NCI-H69 (cell line): ENCODE results near the gene PIEZO2.

Experiments used
- DNase-seq: peaks from one replicate; lab custom pipeline; 2025; lab: John Stamatoyannopoulos, UW

The PIEZO2 gene

DNA sequence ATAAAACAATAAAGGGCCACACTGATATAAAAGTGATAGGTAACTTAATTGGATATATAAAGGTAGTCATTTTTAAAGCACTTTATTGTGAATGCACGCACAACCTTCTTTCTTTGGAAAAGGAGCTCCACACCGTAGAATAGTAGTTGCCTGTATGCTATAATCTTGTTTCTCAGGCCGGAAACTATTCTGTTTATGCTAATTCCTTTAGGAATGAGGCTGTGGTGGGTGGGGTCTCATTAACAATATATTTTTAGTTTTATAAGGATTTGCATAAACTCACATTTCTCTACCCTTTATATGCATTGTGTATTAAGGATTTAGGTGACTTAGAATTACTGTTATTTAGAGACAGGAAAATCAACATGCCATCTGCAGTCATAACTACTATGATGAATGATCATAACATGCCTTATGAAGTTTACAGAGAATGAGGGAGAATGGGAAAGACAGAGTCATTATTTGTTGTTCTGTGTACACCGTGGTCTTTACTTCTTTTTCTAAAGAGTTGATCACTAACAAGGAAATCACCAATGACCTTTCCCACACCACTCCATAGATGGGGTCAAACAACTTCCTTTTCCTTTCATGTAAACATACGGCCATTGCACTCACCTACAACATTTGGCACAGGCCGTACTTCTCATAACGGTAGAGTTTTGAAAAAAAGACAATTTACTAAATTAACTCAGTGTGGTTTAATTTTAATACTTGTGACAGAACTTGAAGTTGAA, 84.5 kb downstream of the PIEZO2 start:
- DNase-seq = no peak

DNA sequence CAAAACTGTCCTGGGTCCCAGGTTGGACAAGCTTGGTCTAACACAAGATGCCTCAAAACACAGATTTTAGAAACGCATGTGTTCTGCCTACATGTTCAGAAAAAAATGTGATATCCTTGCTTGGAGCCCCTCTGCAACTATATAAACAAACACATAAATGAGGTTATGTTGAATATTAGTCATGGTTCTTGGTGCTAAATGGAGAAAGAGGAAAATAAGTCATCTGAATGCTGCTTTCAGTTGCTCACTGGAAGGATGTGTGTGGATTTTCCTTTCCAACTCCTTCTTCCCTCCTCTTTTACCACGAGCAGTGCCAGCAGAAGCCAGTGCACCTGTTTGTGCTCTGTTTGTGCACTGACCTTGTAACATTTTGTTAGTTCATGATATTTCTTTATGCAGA, 85.3 kb downstream of the PIEZO2 start:
- DNase-seq = no peak

DNA sequence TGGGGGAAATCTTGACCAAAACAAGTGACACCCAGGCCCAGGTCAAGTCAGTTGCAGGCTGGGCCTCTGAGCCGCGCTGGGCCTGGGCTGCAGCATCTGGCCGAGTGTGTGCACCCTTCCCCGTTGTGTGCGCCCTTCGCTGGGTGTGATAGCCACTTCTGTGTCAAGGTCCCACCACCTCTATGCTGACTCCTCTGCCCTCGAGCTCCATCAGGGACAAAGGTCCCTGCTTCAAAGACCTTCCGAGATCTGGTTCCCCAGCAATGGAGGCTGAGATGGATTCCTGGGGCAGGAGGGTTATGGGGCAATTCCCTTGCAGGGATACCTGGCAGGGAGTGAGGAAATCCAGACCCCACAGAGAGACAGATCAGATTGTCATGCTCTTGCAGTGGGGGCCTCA, 93.6 kb downstream of the PIEZO2 start:
- no peak for DNase-seq

DNA sequence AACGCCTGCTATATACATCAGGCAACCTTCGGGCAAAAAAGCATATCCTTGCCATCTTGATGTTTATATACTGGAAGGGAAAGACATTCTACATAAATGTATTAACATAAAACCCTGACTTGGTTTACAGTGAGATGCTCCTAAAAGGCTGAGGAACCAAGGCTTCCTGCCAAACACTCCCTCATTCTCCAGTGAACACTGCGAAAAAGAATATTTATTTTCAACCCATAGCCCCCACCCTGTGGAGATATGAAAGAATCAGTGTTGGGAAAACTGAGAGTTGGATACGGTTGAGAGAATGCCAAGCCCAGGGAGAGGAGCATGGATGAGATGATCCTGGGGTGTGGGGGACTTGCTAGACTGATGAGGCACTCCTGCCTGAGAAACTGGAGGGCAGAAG, 94.9 kb downstream of the PIEZO2 start:
- no peak for DNase-seq

DNA sequence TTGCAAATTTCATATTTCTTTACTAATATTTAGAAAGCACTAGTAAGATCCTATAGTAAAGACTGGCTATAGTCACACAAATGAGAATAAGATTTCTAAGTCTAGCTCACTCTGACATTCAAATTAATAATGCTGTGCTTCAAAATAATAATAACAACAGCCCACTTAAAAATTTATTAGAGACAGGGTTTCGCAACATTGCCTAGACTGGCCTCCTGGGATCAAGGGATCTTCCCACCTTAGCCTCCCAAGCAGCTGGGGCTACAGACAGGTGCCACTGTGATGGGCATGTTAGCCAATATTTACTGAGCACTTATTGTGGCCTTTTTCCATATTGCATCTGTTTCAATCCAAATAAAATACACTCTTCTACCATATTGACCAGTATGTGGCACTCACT, 96.1 kb downstream of the PIEZO2 start:
- DNase-seq = no peak

DNA sequence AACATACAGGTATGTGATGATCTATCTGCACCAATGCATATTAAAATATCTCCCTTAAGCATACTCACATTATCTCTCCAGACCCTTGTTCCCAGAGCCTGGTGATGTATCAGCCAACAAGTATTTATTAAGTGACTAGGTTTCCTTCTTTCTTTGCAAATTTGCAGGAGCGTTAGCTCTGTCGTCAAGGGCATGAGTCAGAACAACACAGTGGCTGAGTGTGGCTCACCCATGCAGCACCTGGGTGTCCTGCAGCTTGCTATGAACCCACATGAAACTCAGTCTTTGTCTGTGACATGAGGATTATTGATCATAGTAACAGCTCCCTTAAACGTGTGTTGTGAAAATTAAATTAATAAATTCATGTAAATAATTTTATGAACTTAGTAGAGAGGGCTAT, 96.6 kb downstream of the PIEZO2 start:
- no peak for DNase-seq

DNA sequence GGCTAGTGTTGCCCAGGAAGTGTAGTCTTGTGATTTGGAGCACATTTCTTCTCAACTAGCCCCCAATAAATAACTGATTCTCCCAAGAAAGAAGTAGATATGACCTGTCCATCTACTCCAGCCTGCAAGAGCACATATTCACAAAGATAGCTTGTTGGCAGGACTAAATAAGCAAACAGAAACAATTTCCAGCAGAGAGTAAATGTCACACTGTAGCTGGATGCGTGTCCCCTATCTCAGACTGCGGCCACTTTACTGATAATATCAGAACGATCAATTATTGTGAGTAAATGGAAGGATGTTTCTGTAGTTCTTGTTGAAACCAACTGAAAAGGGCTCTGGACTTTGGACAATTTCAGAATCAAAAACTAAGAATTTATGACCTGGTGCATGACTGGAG, 97.9 kb downstream of the PIEZO2 start:
- no peak for DNase-seq

DNA sequence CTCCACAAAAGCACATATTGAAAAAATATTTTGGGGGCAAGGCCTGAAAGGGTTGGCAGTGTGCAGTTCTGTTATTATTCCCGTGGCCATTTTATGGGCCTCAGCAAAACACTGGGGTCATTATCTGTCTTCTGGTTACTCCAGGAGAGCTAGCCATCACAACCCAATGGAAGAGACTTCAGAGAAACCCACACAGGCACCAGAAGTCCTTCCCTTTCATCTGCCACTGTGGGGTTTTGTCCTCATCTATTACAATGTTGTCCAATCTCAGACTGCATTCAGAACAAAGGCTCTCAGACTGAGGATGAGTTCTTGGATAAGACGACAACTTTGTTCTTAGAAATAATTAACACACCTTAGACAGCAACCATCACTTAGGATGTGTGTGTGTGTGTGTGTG, 98.4 kb downstream of the PIEZO2 start:
- DNase-seq = no peak

DNA sequence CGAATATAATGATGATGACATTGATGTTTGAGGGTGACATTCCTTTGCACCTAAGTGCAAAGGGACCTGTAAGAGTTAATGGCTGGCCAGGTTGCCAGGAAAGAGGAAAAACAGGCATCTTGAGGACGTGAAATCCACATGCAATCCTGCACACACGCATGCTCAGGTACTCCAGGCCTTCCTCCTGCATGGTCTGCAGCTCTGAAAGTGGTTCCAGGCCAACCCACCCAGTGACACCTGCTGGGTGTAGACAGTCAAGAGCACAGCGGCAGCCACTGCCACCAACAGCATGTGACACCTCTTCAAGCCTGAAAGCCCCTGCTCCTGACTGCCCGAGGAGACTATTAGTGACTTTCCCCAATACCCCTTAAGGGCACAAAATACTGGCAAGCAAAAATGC, 101.6 kb downstream of the PIEZO2 start:
- DNase-seq = no peak

DNA sequence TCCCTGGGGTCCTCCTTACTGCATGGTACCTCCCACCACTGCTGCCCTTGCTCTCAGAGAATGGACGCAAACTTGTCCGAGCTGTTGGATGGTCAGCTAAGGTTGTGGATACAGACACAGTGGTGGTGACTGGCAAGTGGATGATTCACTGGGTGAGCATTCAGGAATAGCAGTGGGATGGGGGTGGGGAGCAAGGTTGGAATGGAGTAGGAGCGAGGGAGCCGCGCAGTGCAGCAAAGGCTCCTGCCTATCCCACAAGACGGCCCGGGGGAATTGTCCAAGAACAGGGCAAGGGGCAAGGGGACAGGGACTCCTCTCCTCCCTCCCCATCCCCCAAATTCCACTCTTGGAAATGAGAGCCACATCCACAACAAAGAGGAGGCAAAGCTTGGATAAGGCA, 102.2 kb downstream of the PIEZO2 start:
- no peak for DNase-seq

DNA sequence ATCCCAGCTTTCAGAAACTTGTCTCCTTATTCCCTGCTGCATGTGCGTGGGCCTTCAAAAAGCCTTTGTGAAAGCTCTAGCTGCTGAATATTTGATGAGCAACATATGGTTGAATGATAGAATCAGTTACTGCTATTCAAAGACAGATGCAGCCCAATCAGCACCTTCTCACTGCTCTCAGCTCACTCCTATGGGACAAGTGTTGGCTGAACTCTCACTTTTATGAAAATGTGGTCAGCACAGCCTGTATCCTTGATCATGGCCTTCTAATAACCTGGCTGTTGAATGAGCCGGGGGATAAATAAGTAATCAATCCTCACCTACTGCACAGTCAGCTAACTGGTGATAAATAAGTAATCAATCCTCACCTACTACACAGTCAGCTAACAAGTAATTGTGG, 103.2 kb downstream of the PIEZO2 start:
- DNase-seq = no peak

DNA sequence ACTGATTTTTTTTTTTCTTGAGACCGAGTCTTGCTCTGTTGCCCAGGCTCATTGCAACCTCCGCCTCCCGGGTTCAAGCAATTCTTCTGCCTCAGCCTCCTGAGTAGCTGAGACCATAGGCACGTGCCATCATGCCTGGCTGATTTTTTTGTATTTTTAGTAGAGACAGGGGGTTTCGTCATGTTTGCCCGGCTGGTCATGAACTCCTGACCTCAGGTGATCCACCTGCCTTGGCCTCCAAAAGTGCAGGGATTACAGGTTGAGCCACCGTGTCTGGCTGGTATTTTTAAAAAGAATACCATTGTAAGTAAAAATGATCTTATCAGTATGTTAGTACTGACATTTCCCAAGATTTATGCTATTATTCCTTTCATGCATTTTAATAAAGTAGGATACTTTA, 105.7 kb downstream of the PIEZO2 start:
- no peak for DNase-seq

DNA sequence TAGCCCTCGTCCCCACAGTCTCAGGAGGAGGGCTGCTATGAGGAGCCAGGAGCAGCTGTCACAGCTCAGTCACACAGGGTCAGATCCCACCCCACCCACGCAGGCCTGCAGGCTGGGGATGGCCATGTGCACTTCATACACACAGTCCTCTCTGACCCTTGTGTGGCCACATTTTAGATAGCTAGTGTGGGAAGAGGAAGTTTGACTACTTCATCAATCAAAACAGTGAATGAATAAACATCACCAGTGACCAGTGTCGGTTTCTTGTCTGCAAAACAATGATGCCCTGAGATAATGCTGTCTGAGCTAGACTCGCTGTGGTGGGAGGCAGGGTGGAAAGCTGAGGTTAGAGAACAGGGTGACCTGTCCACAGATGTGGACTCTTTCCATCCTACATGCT, 107.1 kb downstream of the PIEZO2 start:
- DNase-seq = no peak

DNA sequence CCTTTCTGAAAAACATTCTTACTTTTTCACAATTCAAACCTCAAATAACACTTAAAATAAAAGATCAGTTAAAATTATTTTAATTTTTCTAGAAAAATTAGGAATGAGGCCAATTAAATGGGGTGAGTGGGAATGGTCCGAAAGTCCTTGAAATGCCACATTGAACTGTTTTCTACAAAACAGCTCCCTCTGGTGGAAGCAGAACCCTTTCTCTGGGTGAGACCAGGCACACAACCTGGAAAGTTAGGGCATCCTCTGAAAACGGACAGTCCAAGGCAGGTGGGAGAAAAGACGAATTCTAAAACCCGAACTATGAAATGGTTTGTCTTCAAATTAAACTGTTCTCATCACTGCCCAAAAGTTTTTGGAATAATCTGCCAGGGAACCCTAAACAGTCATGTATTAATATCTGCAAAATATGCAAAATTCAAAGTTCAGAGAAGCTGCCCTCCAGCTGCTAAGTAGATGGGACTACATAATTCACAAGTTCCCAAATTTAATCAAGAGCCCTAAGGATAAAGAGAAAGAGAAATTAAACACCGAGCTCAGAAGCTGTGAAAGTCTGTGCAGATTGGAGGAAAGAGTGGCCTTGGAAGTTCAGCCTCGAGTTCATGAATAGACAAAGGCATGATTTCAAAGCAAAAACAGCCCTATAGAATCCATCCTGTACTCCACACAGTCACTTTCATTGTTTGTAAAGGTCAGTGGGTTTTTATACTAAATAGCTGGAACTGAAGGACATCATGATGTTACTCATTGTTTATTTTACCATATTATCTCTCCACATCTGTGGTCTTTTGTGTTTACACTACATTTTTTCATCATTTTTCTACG, 108.3 kb downstream of the PIEZO2 start:
- peak; percentile 65 for DNase-seq

DNA sequence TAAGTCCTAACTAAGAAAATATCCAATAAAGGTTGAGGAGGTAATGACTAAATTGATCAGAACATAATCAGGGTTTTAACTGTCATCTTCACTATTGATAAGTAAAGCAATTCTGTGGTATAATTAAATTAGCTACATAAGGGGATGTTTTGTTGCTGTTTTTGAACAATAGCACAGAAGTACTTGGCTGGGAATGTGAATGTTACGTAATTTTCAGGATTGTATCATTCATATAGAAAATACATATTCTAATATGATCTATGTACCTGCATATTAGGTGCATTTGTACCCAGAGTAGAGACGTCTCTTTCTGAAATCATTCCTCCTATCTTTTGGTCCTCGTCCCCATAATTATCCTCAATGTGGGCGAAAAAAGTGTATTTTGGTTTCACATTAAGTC, 109.0 kb downstream of the PIEZO2 start:
- DNase-seq = no peak

DNA sequence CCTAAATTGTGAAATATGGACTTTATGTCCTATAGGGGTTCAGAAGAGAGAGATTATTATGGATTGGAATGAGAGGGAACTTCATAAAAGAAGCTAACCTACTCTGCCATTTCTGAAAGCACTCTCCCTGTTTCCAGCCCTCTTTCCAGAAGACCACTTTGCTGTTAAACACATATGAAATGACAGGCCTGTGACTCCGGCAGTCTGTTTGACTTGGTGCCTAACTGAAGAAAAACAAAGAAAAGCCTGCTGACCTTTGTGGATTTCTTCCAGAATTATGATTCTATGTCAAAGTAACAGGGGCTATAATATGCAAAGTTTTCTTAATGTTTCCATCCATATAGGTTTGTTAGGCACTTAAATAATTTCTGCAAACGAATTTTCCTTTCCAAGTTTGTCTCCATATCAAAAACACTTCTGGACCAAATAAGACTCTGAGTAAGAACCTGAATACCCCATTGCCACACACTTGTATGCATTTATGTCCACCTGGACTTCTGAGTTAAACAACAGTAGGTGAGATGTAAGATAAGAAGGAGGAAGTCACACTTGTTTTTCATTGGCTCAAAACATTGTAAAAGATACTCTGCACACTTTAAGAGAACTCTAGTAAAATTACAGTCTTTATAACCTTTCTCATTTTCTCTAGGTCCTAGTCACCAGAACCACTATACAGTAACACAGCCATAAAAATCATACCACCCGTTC, 111.7 kb downstream of the PIEZO2 start:
- DNase-seq = no peak

DNA sequence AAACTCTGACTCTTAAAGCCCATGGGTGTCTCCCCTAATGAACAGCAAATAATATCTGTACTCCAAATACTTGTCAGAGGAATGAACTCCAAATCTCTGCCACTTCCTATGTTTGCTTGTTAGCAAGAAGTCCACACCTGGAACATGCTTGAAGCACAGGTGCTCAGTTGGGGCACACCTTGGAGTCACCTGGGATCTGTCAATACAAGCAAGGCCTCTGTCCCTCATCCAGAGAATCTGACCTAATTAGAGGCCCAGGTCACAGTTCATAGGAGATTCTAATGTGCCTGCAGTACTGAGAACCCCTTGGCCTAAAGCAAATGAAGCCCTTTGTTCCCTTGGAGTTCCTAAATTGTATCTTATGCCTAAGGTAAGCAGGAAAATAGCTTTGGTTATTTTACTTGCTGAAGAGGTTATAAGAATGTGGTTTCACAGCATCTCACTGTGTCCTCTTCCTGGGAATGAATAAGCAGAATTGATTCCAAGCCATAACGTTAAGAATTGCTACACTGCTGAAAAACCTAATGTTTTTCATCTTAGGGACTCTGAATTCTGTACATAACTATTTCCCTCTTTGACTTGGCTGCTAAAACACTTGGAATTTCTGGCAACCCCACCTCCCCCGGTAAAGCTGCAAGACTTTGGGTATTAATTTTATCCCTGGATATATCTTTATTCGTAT, 113.4 kb downstream of the PIEZO2 start:
- no peak for DNase-seq

DNA sequence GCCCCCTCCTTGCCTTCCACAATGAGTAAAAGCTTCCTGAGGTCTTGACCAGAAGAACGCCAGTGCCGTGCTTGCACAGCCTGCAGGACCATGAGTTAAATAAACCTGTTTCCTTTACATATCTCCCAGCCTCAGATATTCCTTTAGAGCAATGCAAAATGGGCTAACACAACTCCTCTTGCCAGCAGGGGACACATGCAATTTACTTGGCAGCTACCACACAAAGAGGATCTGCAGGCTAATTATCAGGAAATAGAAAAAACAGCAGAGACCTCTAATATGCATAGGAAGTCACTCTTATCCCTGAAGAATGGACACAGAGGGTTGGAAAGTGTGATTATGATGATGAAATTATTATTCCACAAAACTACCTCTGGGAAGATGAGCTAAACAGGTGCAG, 114.0 kb downstream of the PIEZO2 start:
- DNase-seq = no peak

DNA sequence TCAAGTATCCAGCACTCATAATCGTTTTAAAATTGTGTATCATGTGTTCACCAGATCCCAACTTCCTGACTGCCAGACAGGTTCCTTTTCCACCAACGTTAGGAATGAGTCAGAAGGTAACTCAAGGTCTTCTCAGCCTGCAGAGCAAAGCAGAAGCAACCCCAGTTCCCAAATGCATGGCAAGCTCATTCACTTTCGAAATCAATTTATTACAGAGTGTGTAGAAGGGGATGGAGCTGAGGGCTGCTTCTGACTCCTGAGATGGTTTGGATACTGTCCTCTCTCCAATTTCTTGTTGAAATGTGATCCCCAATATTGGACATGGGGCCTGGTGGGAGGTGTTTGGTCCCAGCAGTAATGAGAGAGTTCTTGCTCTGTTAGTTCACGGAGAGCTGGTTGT, 114.5 kb downstream of the PIEZO2 start:
- DNase-seq = no peak

DNA sequence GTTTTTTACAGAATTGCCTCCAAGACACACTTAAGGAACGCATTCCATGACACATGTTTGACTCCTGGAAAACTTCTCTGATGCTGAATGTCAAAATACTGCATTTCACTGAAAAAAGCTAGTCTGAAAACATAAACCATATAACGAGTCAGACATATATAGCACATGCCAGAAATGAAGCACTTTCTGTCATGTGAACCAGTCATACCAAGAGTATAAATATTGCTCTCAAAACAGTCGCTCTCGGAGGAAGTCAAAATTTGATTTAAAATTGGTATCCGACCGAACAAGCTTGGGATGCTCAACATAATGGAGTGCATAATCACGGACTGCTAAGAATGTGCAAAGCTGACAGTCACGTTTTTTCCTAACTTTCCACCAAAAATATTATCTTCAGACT, 115.9 kb downstream of the PIEZO2 start:
- DNase-seq = no peak

DNA sequence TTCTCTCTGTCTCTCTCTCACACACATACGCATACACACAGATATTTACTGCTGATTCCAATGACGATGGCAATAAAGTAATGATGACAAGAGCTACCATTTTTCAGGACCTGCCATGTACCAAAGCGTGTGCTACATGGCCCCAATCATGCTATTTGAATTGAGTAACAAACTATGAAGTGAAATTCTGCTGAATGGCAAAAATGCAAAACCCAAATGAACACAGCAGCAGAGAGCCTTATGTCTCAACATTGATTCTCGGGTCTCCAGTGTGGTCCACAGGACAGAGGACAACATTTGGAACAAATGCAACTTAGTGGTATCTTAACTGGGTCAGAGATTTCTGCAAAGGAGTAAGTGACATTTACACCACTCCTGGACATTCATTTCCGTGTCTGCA, 117.4 kb downstream of the PIEZO2 start:
- no peak for DNase-seq

DNA sequence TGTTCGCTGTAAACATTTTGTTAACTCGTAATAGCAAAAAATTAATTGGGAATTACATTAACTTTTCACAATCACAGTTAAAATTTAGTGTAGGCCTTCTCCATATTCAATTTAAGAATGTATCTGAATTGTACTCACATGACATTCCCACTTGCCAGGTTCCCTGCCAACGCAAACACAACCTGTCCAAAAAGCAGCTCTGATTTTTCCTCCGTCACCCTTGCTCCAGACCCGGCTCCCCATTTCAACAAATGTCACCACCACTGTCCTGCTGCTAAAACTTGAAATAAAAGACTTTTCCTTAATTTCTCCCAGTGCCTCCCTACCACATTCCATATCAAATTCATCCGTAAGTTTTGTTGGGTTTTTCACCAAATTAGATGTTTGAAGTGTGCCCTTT, 120.3 kb downstream of the PIEZO2 start:
- no peak for DNase-seq

DNA sequence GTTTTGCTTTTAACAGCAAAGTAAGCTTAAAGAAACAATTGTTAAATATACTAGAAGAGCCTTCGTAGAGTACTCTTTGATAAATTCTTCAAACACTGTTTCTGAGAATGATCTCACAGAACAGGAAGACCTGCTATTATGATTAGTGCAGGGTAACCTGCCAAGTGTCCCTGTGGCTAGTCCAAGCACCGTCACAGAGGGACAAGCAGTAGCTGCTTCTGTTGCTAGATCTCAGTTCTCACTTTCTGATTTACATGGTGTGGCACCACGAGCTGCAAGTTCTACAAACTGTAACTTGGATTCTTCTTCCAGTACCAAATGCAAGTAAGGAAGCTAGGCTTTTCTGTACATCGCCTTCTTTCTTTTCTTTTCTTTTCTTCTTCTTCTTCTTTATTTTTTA, 121.5 kb downstream of the PIEZO2 start:
- no peak for DNase-seq
